ENCODE measurements around the gene CYP4F8. TPM values are rescaled to one million over a fixed set of nuclear protein-coding genes. Genes with fewer than 3 reads are reported as not detected.

CYP4F8 gene
- total RNA-seq, 4 donors from 2014 or later = not detected

- TF ChIP-seq POLR2A (IDR thresholded peaks at IDR 0.05) (no peak), CTCF (IDR thresholded peaks at IDR 0.05 in 4 of 5, conservative IDR thresholded peaks at IDR 0.05 in 1 of 5) (no peak)
- Histone ChIP-seq H3K36me3 (no peaks in the 10 kb centered on the region), H3K9me3 (no peaks in the 10 kb centered on the region), H3K27me3 (no peaks in the 10 kb centered on the region), H3K4me3 (no peak overlapping the region), H3K27ac (no peak overlapping the region), H3K4me1 (no peaks in the 10 kb centered on the region)
- intact Hi-C loops (cut with DNase I; ENCODE audit: low total_unique reads) = no loop called here
- in situ Hi-C loops (cut with MboI; ENCODE audit: low sequenced_read_pairs in 4 of 4) = loop anchor here in 1 of 4 donors (25.0 kb wide), 1 partner anchor 547 kb away; the partner anchor contains the start of gene CIB3
- no peak for ATAC-seq
- DNase-seq = no peak
Measured at GRCh38 chr19:15615526-15615925, 508 bp downstream of the CYP4F8 start.

DNA sequence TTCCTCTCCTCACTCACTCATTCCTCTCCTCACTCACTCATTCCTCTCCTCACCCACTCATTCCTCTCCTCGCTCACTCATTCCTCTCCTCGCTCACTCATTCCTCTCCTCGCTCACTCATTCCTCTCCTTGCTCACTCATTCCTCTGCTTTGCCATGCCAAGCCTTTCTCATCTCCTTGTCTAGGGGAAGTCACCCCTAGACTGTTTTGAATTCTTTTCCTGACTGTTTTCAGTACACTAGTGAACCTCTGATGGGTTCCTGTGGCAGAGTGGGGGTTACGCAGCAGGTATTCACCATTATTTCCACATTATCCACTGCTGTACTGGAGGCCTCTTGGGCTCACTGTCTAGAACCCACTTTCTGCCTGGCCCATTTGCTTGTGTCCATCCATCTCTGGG is 1.2 kb downstream of the CYP4F8 start:
- Histone ChIP-seq H3K9me3 (no peaks in the 10 kb centered on the region), H3K27me3 (no peaks in the 10 kb centered on the region), H3K36me3 (no peaks in the 10 kb centered on the region), H3K4me1 (no peaks in the 10 kb centered on the region), H3K4me3 (no peak overlapping the region), H3K27ac (no peak overlapping the region)
- TF ChIP-seq POLR2A (IDR thresholded peaks at IDR 0.05) (no peak), CTCF (IDR thresholded peaks at IDR 0.05 in 4 of 5, conservative IDR thresholded peaks at IDR 0.05 in 1 of 5) (no peak)
- intact Hi-C loops (cut with DNase I; ENCODE audit: low total_unique reads) = no loop called here
- DNase-seq (no peak), ATAC-seq (no peak)
- in situ Hi-C loops (cut with MboI; ENCODE audit: low sequenced_read_pairs in 4 of 4) = loop anchor here in 1 of 4 donors (25.0 kb wide), 1 partner anchor 546 kb away; the partner anchor contains the start of gene CIB3

GRCh38 chr19:15616627-15617270 is 1.7 kb downstream of the CYP4F8 start:
- Histone ChIP-seq H3K36me3 (no peaks in the 10 kb centered on the region), H3K4me3 (no peak overlapping the region), H3K27me3 (no peaks in the 10 kb centered on the region), H3K27ac (no peak overlapping the region), H3K4me1 (no peaks in the 10 kb centered on the region), H3K9me3 (no peaks in the 10 kb centered on the region)
- ATAC-seq (no peak), DNase-seq (no peak)
- intact Hi-C loops (cut with DNase I; ENCODE audit: low total_unique reads) (no loop called here), in situ Hi-C loops (cut with MboI; ENCODE audit: low sequenced_read_pairs in 4 of 4) (loop anchor here in 1 of 4 donors (25.0 kb wide), 1 partner anchor 546 kb away; the partner anchor contains the start of gene CIB3)
- TF ChIP-seq CTCF (IDR thresholded peaks at IDR 0.05 in 4 of 5, conservative IDR thresholded peaks at IDR 0.05 in 1 of 5) (no peak), POLR2A (IDR thresholded peaks at IDR 0.05) (no peak)

DNA sequence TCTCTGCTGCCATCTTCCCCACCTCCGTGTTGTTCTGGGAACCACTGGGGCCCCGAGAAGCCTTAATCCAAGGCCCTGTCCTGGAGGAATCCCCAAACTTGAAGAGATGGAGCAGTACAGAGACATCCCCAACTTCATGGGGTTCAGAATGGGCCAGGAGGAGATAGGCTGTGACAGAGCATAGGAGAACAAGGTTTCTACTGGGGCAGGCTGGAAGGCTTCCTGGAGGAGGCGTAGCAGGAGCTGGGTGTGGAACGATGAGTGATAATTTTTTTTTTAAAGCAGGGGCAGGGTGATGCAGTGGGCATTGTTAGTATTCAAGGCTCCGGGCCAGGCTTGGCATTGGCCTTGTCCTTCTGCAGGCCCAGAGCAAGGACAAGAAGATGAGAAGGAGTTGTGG is 3.3 kb downstream of the CYP4F8 start:
- intact Hi-C loops (cut with DNase I; ENCODE audit: low total_unique reads) (no loop called here), in situ Hi-C loops (cut with MboI; ENCODE audit: low sequenced_read_pairs in 4 of 4) (loop anchor here in 1 of 4 donors (25.0 kb wide), 1 partner anchor 544 kb away; the partner anchor contains the start of gene CIB3)
- ATAC-seq (no peak), DNase-seq (no peak)
- Histone ChIP-seq H3K9me3 (no peaks in the 10 kb centered on the region), H3K27ac (no peak overlapping the region), H3K4me1 (no peaks in the 10 kb centered on the region), H3K27me3 (no peaks in the 10 kb centered on the region), H3K36me3 (no peaks in the 10 kb centered on the region), H3K4me3 (no peak overlapping the region)
- no peak for TF ChIP-seq POLR2A (IDR thresholded peaks at IDR 0.05)
- TF ChIP-seq CTCF (IDR thresholded peaks at IDR 0.05 in 4 of 5, conservative IDR thresholded peaks at IDR 0.05 in 1 of 5) = no peak

All from gastrocnemius medialis (tissue), 4 donors.